NCI-H748 (cell line): ENCODE data around the gene GPR39.
"Not testable (repeated sequence)": the region's sequence is repeated elsewhere in the genome, so short reads cannot be mapped to it uniquely, and the experiment has no call there.

Experiments
- DNase-seq: peaks from one replicate; lab custom pipeline; 2025; ENCODE audit not compliant: unreplicated experiment; lab: John Stamatoyannopoulos, UW

The GPR39 gene

GRCh38 chr2:132489150-132489549, 72.5 kb downstream of the GPR39 start:
- no peak for DNase-seq

- DNase-seq: no peak
Observed at GRCh38 chr2:132495881-132496280, 79.3 kb downstream of the GPR39 start.

- DNase-seq: peak; percentile 69
Observed at GRCh38 chr2:132496555-132496954, 80.0 kb downstream of the GPR39 start.

- no peak for DNase-seq
Observed at GRCh38 chr2:132497591-132497990, 81.0 kb downstream of the GPR39 start.

- DNase-seq: no peak
Observed at GRCh38 chr2:132503701-132504100, 87.1 kb downstream of the GPR39 start.

- DNase-seq: no peak
Observed at GRCh38 chr2:132515010-132515409, 98.4 kb downstream of the GPR39 start.

GRCh38 chr2:132517386-132517785, 100.8 kb downstream of the GPR39 start:
- no peak for DNase-seq

- DNase-seq: no peak
Observed at GRCh38 chr2:132518302-132518701, 101.7 kb downstream of the GPR39 start.

GRCh38 chr2:132519566-132519965, 103.0 kb downstream of the GPR39 start:
- no peak for DNase-seq

GRCh38 chr2:132521341-132521740, 104.7 kb downstream of the GPR39 start:
- no peak for DNase-seq

GRCh38 chr2:132522901-132523300, 106.3 kb downstream of the GPR39 start:
- no peak for DNase-seq

GRCh38 chr2:132537061-132537460, 120.5 kb downstream of the GPR39 start:
- DNase-seq: not testable (repeated sequence)

- DNase-seq: peak; percentile 40
Observed at GRCh38 chr2:132538331-132538855, 121.8 kb downstream of the GPR39 start.

- no peak for DNase-seq
Observed at GRCh38 chr2:132540166-132540565, 123.6 kb downstream of the GPR39 start.

- no peak for DNase-seq
Observed at GRCh38 chr2:132542953-132543569, 126.5 kb downstream of the GPR39 start.

GRCh38 chr2:132544006-132544630, 127.5 kb downstream of the GPR39 start:
- no peak for DNase-seq

- peak; percentile 77 for DNase-seq
Observed at GRCh38 chr2:132547090-132547687, 130.6 kb downstream of the GPR39 start.

GRCh38 chr2:132549935-132550670, 133.5 kb downstream of the GPR39 start:
- peak; percentile 74 for DNase-seq

GRCh38 chr2:132550946-132551345, 134.3 kb downstream of the GPR39 start:
- no peak for DNase-seq

GRCh38 chr2:132557694-132558093, 141.1 kb downstream of the GPR39 start:
- DNase-seq: no peak

- DNase-seq: no peak
Observed at GRCh38 chr2:132559326-132559725, 142.7 kb downstream of the GPR39 start.

- no peak for DNase-seq
Observed at GRCh38 chr2:132559921-132560320, 143.3 kb downstream of the GPR39 start.
